HT-29 (cell line): ENCODE results near the gene CTTNBP2NL. TPM values are rescaled to one million over a fixed set of nuclear protein-coding genes. Genes with fewer than 3 reads are reported as not detected.
"Not testable (repeated sequence)": the region's sequence is repeated elsewhere in the genome, so short reads cannot be mapped to it uniquely, and the experiment has no call there.

Experiments
- DNase-seq: peaks from one replicate; pipeline ENCODE4 v3.0.0-alpha.2; 2015; ENCODE audit warnings: low spot score
- total RNA-seq: library from RNA; depleted of rRNA; stranded (reverse); fragments of >200 nt; shearing (Covaris generic); gene quantifications from 2 replicates; pipeline ENCODE4 v1.2.3, GENCODE V29; 2014

The CTTNBP2NL gene
- total RNA-seq, 1 experiment from 2014 or later: 4.9 TPM

DNA sequence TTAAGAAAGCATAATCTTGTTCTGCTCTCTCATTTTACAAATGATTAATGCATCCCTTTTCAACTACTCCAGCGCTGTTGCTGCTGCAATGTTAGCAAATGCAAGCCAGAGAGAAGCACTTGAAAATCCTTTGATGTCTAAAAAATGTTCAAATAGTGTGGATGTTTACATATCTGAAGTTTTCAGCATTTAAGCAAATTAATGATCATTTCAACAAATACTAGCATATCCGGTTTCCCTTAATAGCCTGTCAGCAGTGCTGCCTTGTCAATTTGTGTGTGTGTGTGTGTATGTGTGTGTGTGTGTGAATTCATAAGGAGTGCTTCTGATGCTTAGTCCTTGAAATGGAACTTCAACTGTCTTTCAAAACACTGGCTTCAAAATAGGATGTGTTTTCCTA is 64.6 kb downstream of the CTTNBP2NL start:
- no peak for DNase-seq

DNA sequence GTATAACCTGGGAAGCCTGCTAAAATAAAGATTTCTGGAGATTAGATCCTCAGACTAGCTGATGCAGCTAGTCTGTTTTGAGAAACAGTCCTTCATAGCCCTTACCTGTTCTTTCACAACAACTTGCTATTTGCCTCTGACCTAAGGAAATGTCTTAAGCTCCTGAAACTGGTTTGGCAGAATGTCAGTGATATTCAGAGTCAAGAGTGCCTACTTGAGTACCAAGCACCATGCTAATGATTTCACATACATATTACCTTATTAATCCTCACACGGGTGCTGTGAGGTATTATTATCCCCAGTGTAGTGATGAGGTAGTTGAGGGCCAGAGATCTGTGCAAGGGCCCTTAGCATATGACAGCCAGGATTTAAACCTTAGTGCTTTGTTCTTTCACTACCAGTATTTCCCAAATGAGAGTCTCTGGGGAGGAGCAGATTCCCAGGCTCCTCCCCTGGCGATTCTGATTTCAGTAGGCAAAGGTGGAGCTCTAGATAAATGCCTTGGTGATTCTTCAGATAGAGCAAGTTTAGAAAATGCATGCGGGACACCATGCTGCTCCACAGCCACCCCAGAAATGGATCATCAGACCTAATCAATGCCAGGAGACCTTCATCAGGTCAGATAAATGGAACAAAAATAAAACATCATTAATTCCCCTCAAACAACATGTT is 65.3 kb downstream of the CTTNBP2NL start:
- peak; percentile 14 for DNase-seq

DNA sequence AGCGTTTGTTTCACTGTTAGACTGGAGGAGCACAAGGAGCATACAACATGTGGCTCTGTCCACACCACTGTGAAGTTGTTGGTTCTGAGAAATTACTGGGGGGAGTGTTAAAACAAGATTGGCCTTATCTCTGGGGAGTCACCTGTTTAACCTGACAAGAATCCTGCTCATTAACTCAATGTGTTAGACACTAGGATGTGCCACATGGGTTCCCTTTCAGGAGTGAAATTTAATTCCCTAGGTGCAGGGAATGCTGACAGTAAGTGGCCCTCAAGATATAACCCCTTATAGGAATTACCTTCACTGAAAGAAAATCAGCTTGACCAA is 66.9 kb downstream of the CTTNBP2NL start:
- DNase-seq: no peak

DNA sequence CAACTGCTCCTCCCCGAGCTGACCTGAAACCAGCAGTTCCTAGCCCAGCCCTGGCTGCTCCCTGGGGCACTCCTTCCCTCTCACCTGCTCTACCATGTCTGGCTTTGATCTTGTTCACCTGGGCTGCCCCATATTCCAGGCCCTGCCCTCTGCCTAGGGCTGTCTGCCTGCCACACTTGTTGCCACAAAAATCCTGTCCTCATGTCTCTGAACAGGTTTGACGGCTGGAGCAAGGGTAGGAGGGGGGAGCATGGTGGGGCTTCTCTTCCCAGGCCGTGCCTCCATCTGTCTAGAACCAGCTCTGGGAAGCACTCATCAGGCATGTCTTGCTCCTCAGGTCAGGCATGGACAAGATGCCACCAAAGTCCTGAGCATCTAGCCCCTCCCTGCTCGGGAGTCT is 68.5 kb downstream of the CTTNBP2NL start:
- peak; percentile 63 for DNase-seq

DNA sequence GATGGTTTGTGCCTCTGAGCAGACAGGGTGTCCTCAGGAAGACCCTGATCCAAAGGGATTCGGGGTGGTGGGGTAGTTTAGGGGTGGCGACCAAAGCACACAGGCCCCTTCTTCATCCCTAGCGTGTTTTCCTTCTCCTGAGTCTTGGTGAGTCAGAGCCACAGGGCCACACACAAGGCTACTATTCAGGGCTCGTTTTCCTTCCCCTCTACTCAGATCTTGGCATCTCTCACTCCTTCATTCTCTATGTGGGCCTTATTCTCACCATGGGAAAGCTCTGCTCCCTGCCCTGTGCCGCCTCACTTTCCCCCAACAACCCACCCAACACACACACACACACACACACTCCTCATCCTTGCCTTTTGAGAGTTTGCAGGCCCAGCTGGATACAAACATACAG is 69.1 kb downstream of the CTTNBP2NL start:
- peak; percentile 19 for DNase-seq

DNA sequence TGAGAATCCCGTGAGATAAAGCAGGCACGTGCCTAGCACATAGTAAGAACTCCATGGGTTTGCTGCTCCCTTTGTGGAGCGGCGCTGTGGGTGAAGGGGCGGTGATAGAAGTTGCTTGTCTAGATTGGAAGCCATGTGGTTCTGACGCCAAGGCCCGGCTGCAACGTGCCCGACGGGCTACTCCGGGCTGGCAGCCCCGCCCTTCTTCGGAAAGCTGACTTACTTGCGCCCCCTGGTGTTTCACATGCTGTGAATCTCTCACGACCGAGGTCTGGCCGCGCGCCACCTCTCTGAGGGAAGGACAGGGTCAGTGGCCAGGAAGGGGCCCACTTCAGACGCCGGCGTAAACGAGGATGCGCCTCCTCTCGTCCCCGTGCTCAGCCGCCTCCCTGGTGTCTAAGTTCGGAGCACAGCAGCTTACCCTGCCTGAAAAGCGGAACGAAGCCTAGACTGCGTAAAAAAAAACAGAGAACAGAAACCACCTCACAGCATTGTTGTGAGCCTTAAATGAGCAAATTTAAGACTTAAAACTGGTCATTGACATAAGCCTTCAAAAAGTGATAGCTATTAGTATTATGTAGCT is 70.2 kb downstream of the CTTNBP2NL start:
- peak; percentile 92 for DNase-seq

DNA sequence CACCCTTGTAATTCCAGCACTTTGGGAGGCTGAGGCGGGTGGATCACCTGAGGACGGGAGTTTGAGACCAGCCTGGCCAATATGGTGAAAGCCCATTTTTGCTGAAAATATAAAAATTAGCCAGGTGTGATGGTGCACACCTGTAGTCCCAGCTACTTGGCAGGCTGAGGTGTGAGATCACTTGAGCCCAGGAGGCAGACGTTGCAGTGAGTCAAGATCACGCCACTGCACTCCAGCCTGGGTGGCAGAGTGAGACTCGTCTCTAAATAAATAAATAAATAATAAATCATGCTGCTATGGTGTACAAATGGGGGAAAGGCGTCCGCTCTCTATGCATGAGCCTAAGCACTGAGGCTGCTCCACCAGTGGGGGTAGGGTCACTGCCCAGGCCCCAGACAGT is 74.3 kb downstream of the CTTNBP2NL start:
- not testable (repeated sequence) for DNase-seq

DNA sequence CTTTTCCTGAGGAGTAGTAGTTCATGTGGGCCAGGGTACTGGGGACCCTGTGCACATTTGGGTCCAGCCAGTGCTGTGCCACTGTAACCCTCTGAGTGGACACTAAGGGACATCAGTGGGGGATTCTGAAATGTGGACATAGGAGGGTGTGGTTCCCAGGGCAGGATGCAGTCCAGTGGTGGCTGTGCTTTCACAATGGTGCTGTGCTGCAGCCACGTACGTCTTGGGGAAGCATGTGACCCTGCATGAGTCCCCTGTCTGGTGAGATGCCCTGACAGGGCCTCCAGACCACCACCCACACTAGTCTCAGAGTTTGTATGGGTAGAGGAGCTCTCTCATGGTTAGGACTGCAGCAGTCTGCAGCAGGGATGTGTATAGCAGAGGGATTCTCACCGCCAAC is 75.0 kb downstream of the CTTNBP2NL start:
- no peak for DNase-seq

DNA sequence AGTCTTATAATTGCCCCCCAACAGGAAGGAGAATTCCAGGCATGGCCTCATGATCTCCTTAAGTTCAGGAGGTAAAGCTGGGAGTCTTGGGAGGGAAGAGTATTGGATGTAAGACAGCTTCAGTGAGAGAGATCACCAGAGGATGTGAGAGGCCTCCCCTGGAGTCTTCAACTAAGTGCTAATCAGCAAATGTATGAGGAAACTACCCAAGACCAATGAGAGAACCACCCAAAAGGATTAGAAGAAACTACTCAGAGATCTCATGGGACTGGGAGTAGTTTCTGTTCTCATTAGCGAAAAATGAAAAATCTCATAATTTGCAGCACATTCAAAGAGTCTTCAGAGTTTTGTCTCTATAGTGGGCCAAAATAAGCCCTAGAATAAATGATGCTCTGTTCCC is 76.1 kb downstream of the CTTNBP2NL start:
- DNase-seq: no peak

DNA sequence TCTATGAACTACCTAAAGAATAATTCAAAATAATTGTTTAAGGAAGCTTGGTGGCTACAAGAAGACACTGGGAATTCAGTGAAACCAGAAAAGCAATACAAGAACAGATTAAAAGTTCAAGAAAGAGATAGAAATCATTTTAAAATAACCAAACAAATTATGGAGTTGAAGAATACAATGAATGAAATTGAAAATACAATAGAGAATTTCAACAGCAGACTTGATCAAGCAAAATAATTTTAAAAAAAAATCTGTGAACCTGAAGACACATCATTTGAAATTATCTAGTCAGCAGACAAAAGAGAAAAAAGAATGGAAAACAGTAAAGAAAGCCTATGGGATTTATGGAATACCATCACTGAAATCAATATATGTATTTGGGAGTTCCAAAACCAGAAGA is 81.5 kb downstream of the CTTNBP2NL start:
- no peak for DNase-seq

DNA sequence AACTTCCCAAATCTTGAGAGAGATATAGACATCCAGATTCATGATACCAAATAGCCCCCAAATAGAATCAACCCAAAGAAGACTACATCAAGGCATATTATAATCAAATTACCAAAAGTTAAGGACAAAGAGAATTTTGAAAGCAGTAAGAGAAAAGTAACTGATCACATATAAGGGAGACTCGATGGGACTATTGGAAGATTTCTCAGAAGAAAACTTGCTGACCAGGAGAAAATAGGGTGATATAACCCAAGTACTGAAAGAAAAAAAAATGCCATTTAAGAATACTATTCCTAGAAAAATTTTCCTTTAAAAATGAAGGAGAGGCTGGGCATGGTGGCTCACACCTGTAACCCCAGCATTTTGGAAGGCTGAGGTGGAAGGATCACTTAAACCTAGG is 82.3 kb downstream of the CTTNBP2NL start:
- no peak for DNase-seq

DNA sequence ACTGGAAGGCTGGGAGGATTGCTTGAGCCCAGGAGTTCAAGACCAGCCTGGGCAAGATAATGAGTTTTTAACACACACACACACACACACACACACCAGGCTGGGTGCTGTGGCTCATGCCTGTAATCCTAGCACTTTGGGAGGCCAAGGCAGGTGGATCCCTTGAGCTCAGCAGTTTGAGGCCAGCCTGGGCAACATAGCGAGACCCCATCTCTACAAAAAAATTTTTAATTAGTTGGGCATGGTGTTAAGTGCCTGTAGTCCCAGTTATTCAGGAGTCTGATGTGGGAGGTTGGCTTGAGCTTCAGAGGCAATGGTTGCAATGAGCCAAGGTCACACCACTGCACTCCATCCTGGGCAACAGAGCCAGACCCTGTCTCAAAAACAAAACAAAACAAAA is 90.0 kb downstream of the CTTNBP2NL start:
- not testable (repeated sequence) for DNase-seq

DNA sequence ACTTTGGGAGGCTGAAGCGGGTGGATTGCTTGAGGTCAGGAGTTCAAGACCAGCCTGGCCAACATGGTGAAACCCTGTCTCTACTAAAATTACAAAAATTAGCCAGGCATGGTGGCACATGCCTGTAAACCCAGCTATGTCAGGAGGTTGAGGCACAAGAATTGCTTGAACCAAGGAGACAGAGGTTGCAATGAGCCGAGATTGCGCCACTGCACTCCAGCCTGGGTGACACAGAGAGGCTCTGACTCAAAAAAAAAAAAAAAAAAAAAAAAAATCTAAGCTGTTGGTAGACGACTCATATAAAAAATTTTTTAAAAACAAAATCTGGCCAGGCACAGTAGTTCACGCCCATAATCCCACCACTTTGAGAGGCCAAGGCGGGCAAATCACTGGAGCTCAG is 91.7 kb downstream of the CTTNBP2NL start:
- not testable (repeated sequence) for DNase-seq

DNA sequence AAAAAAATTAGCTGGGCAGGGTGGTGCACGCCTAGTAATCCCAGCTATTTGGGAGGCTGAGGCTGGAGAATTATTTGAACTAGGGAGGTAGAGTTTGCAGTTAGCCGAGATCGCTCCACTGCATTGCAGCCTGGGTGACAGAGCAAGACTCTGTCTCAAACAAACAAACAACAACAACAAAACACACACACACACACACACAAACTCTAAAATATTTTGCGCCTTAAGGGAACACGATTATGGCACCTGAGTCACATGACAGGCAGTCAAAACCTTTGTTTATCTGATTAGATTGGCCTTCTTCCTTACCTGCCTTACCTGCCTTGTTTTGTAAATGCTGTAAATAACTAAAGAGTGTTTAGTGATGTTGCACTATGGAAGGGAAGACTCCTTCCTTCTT is 92.1 kb downstream of the CTTNBP2NL start:
- no peak for DNase-seq

DNA sequence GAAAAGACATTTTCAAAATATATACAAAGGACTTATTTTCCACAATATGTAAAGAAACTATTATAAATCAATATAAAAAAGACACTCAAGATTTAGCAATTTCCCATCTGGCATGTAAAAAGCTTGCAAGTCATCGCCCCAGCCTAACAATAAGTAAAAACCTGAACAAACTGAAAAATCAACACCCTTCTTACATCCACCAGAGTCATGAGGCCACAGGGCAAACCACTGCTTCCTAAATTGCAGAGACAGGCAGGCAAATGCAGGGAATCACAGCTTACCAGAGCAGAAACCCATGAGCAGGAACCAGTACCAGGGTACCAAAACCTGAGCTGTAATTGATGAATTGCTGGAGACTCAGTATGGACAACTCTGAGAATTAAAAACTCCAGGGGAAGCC is 96.1 kb downstream of the CTTNBP2NL start:
- no peak for DNase-seq

DNA sequence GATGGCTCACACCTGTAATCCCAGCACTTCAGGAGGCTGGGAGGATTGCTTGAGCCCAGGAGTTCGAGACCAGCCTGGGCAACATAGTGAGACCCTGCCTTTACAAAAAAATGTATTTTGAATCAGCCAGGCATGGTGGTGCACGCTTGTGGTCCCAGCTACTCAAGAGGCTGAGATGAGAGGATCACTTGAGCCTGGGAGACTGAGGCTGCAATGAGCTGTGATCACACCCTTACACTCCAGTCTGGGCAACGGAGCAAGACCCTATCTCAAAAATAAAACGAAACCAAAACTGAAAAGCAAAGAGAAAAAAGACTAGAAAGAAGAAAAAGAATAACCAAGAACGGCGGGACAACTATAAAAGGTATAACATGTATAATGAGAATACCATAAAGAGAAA is 97.3 kb downstream of the CTTNBP2NL start:
- no peak for DNase-seq

DNA sequence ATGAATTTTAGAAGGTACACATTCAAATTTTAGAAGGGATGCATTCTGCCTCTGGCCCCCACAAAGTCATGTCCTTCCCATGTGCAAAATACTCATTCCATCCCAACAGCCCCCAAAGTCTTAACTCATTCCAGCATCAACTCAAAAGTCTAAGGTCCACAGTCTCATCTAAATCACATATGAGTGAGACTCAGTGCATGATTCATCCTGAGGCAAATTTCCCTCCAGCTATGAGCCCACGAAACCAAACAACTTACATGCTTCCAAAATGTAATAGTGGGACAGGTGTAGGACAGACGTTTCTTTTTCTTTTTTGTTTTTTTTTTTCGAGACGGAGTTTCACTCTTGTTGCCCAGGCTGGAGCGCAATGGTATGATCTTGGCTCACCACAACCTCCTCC is 100.3 kb downstream of the CTTNBP2NL start:
- DNase-seq: no peak

DNA sequence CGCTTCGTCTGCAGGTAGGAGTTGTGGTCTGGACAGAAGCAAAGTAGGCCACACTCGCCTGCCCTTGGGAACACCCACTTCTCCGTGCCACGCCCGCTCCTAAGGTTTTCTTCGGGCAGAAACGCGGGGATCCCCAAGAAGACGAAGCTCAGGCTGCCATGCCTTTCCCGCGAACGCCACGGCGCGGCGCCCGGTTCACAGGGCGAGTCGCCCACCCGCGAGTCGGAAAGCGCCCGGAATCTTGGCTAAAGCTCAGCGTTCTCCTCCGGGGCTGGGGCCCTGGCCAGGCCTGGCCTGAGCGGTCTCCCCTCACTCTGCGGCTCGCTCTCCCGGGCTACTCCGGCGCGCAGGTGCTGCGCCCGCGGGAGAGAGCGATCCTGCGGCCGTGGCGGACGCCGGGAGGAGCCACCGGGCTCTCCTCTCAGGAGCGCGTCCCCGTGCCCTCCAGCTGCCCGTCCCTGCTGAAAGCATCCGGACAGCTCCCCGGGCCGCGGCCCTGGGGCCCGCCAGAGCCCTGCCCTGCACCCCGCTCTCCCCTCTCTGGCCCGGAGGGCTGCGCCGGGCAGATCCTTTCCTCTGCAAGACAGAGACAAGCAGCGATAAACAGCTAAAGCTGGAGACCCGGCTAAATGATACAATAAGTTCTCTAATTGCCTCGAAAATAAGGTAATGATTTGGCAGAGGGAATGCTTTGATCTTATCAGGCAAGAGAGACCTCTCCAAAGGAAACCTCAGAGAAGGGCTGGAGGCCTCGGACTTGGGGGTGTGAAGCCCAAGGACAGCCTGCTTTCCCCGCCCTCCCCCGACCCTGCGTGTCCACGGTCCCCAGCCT is 106.0 kb downstream of the CTTNBP2NL start:
- DNase-seq: peak; percentile 73

DNA sequence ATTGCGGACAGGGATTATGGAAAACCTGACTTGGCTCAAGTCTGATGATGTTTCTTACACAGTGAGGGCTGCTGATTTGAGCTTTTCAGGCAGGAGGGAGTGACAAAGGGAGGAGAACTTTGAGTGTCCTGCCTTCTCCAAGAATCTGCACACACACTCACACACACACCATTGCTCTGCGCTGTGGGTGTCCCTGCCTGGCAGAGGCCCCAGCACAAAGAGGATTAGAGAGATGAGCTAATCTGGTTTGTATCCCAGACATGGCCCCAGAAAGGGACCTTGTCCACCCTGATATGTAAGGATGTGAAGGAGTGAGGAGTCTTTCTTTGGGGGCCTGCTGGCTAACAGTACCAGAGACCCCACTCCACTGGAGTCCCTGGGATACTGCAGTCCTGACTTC is 106.8 kb downstream of the CTTNBP2NL start:
- DNase-seq: no peak

DNA sequence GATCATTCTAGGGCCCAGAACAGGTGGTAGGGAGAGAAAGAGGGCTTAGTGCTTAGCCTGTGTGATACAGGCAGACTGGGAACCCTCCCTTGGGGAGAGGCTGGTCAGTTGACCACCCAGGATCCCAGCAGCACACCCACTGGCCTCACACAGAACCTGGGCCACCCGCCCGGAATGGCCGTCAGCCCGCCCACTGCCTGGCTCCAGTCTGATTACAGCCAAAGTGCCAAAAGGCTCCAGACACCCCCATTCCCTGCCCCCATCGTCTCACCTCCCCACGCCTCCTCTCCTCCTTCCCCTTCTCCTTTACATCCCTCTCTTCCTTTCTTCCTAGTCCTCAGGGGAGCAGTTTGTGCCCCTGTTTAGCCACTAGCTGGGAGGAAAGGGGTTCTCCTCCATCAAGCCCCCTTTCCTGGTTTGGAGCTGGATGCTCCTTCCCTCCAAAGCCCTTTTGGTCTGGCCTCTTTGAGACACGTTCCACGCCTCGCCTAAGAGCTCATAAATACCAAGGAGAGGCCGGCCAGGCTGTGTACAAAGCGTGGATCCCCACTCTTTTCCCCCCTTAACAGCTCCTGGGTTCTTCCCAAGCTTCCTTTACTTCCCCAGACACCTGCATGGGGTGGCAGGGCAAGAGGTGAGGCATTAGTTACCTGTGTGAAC is 108.1 kb downstream of the CTTNBP2NL start:
- DNase-seq: no peak

DNA sequence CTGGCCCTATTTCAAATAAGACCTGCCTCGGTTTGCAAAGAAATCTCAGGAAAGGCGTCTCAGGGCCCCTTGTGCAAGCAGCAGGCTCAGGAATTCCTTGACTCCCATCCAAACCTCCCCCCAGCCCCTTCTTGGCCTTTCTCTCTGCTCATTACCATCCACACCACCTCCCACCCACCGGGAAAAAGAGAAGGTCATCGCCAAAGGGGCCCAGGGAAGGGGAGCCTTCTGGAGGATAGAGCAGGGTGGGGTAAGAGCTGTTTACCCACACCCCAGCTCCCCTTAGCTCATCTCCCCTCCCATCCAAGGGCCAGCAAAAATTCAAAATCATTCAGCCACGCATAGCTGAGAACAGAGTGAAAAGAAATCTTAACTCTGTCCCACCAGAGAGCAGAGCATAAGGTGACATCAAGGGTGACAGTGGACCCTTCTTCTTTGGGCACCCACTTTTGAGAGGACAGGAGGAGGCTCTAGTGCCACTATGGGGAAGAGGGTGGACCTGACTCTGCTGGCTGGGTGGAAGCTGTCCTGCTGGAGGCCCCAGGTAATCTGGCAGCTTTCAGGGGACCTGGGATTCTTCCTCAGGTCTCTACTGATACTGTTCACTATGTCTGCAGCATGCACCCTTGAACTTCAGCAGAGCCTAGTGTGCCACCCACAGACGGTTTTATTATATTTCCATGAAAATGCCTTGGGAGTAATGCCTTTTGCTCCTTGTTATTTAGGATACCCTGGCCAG is 108.8 kb downstream of the CTTNBP2NL start:
- DNase-seq: no peak

DNA sequence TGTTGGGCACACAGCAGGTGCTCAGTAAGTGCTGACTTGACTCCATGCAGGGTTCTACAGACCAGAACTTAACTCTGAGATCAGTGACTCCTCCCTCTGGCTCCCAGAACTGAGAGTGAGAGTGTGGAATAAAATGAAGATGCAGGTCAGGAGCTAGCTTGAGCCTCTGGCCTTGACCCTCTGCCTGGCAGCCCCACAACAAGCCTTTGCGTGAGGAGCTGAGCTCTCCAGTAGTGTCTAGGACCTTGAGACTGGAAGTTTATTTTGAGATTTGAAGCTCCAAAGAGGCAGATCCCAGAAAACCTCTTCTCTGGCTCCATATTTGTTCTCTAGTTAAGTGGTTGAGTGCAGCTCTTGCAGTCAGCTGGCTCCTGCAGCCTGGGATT is 109.4 kb downstream of the CTTNBP2NL start:
- no peak for DNase-seq
